SK-N-SH (cell line): ENCODE data around the gene DCBLD1. TPM values are rescaled to one million over a fixed set of nuclear protein-coding genes. Genes with fewer than 3 reads are reported as not detected.
"Not testable (repeated sequence)": the region's sequence is repeated elsewhere in the genome, so short reads cannot be mapped to it uniquely, and the experiment has no call there.

Experiments used
- CTCF ChIA-PET: fragments of 300-600, 350-600 bp; formaldehyde crosslinking; extraction: SDS; loops from one replicate; lab custom pipeline; 2021; lab: Yijun Ruan, JAX
- POLR2A ChIA-PET: fragments of 350-600 bp; sonication (Branson Sonifier 250); formaldehyde crosslinking; extraction: SDS; loops from one replicate; lab custom pipeline; 2020; ENCODE audit warnings: antibody characterized with exemption, inconsistent platforms; lab: Yijun Ruan, JAX
- DNase-seq: peaks from one replicate; pipeline ENCODE4 v3.0.0; 2012
- H2AFZ ChIP-seq: fragments of 200-600 bp; sonication (generic); 2 replicates; pipeline ENCODE4 v1.8.1; 2016; ENCODE audit warnings: antibody characterized with exemption, mild to moderate bottlenecking, low read depth
- H3F3A ChIP-seq: fragments of 200-600 bp; sonication (generic); replicated peaks from 2 replicates; pipeline ENCODE3; 2016; ENCODE audit warnings: antibody characterized with exemption, mild to moderate bottlenecking; ENCODE audit not compliant: insufficient read depth
- H3K27ac ChIP-seq, 2 experiments: fragments of 200-500 bp in 1 of 2; fragments of 200-600 bp in 1 of 2; sonication (Bioruptor generic) in 1 of 2; sonication (generic), shearing (Covaris generic) in 1 of 2; 2 replicates each; pipeline versions ENCODE4 v1.5.1 to v1.6.1; 2014 to 2016; ENCODE audit warnings: low read depth in 2 of 2, inconsistent platforms in 1 of 2, low read length in 1 of 2, mild to moderate bottlenecking in 1 of 2, mixed read lengths in 1 of 2
- H3K27me3 ChIP-seq: fragments of 200-600 bp; sonication (generic), shearing (Covaris generic); 2 replicates; pipeline ENCODE4 v1.6.1; 2016; ENCODE audit warnings: mixed run types; ENCODE audit not compliant: insufficient read depth
- H3K36me3 ChIP-seq, 2 experiments: fragments of 200-500 bp in 1 of 2; fragments of 200-600 bp in 1 of 2; sonication (Bioruptor generic) in 1 of 2; sonication (generic) in 1 of 2; replicated peaks in 1 of 2; 2 replicates each; pipeline versions ENCODE3 to v1.5.1; 2014 to 2016; ENCODE audit warnings: low read length in 1 of 2, mild to moderate bottlenecking in 1 of 2; ENCODE audit not compliant: insufficient read depth in 2 of 2, control insufficient read depth in 1 of 2
- H3K4me1 ChIP-seq, 2 experiments: fragments of 200-500 bp in 1 of 2; fragments of 200-600 bp in 1 of 2; sonication (Bioruptor generic) in 1 of 2; sonication (generic), shearing (Covaris generic) in 1 of 2; 2 replicates each; pipeline versions ENCODE4 v1.5.1 to v1.6.1; 2014 to 2016; ENCODE audit warnings: low read depth in 1 of 2, low read length in 1 of 2, mixed run types in 1 of 2; ENCODE audit not compliant: insufficient read depth in 2 of 2, control insufficient read depth in 1 of 2
- H3K4me2 ChIP-seq: fragments of 200-600 bp; sonication (generic), shearing (Covaris generic); 2 replicates; pipeline ENCODE4 v1.6.1; 2017; ENCODE audit warnings: mixed run types
- H3K4me3 ChIP-seq, 2 experiments: fragments of 200-500 bp in 1 of 2; fragments of 200-600 bp in 1 of 2; sonication (Bioruptor generic) in 1 of 2; sonication (generic), shearing (Covaris generic) in 1 of 2; 2 replicates each; pipeline versions ENCODE4 v1.5.1 to v1.8.1; 2014 to 2016; ENCODE audit warnings: low read depth in 2 of 2, inconsistent platforms in 1 of 2, low read length in 1 of 2, mild to moderate bottlenecking in 1 of 2, mixed read lengths in 1 of 2, moderate library complexity in 1 of 2
- H3K79me2 ChIP-seq: fragments of 200-600 bp; sonication (generic); 2 replicates; pipeline ENCODE4 v1.8.1; 2017; ENCODE audit warnings: mild to moderate bottlenecking; ENCODE audit not compliant: insufficient read depth
- H3K9ac ChIP-seq: fragments of 200-600 bp; sonication (generic); 2 replicates; pipeline ENCODE4 v1.6.1; 2017; ENCODE audit warnings: mixed run types
- H3K9me2 ChIP-seq: fragments of 200-600 bp; sonication (generic); 2 replicates; pipeline ENCODE4 v1.6.1; 2017; ENCODE audit warnings: mixed run types
- H3K9me3 ChIP-seq: fragments of 200-600 bp; sonication (generic); 2 replicates; pipeline ENCODE4 v1.6.1; 2017; ENCODE audit warnings: mixed run types, mild to moderate bottlenecking, moderate library complexity
- H4K20me1 ChIP-seq: fragments of 200-600 bp; sonication (generic); 2 replicates; pipeline ENCODE4 v1.6.1; 2017; ENCODE audit warnings: mild to moderate bottlenecking, mixed run types; ENCODE audit not compliant: insufficient read depth
- IRF3 ChIP-seq: fragments of 150-350 bp; IDR thresholded peaks from 2 replicates; pipeline ENCODE4 v1.6.1; 2016; ENCODE audit warnings: mild to moderate bottlenecking, low read depth, low read length
- MAX ChIP-seq: IDR thresholded peaks from 2 replicates; pipeline ENCODE4 v1.4.0; 2012; ENCODE audit warnings: low read depth
- MXI1 ChIP-seq: IDR thresholded peaks from 2 replicates; pipeline ENCODE4 v1.6.1; 2012; ENCODE audit warnings: mild to moderate bottlenecking, low read depth, low read length, improper control_type of control experiment
- POLR2AphosphoS5 ChIP-seq: IDR thresholded peaks from 2 replicates; pipeline ENCODE4 v1.6.1; 2012; ENCODE audit warnings: low read depth, low read length
- RAD21 ChIP-seq: IDR thresholded peaks from 2 replicates; pipeline ENCODE4 v1.6.1; 2012; ENCODE audit warnings: mild to moderate bottlenecking, low read length
- TCF12 ChIP-seq: IDR thresholded peaks from 2 replicates; pipeline ENCODE4 v1.4.0; 2012
- YY1 ChIP-seq: IDR thresholded peaks from 2 replicates; pipeline ENCODE4 v1.4.0; 2012; ENCODE audit warnings: low read depth, mild to moderate bottlenecking
- WGBS: methylation state at CpG from one replicate; pipeline ENCODE4 v1.1.6; 2017; ENCODE audit warnings: low lambda C conversion rate; 5-methylcytosine and 5-hydroxymethylcytosine counted together
- polyA plus RNA-seq, 3 experiments: library from polyadenylated mRNA; depleted of rRNA; stranded (reverse); fragments of >200 nt; gene quantifications; 2 replicates each; pipeline ENCODE4 v1.2.3, GENCODE V29; 2012

The DCBLD1 gene
- polyA plus RNA-seq, 1 of the 3 experiments (the other 2 are of a cell fraction), result 82.2 TPM

GRCh38 chr6:117515326-117515725 lies 32.9 kb downstream of the DCBLD1 start:
- Histone ChIP-seq H4K20me1 (no peaks in the 10 kb centered on the region), H3K9me2 (no peaks in the 10 kb centered on the region), H3K27me3 (no peaks in the 10 kb centered on the region), H3K79me2 (peaks cover 99% of the 10 kb centered on the region), H3K4me1 (peaks cover 0 to 31% of the 10 kb centered on the region in 2 experiments; a peak in 1 of 4 replicates), H3K9me3 (no peaks in the 10 kb centered on the region), H3F3A (peaks cover 20% of the 10 kb centered on the region), H3K9ac (no peak overlapping the region), H3K27ac (no peak overlapping the region; a peak in 1 of 4 replicates), H3K4me3 (no peak overlapping the region), H3K4me2 (no peak overlapping the region), H3K36me3 (peaks cover 2 to 29% of the 10 kb centered on the region in 2 experiments), H2AFZ (no peak overlapping the region)
- DNase-seq, result no peak
- TF ChIP-seq MXI1, result no peak
- no peak for TF ChIP-seq POLR2AphosphoS5
- TF ChIP-seq TCF12, result no peak
- TF ChIP-seq IRF3, result no peak
- no peak for TF ChIP-seq YY1
- no peak for TF ChIP-seq RAD21
- TF ChIP-seq MAX, result no peak
- CTCF ChIA-PET, result no interaction called here
- POLR2A ChIA-PET, result no interaction called here

- H3K9ac ChIP-seq, H4K20me1 ChIP-seq, CTCF ChIA-PET, H3K27me3 ChIP-seq, POLR2A ChIA-PET, DNase-seq, H3K4me3 ChIP-seq, H3K9me2 ChIP-seq, H3K4me2 ChIP-seq, H2AFZ ChIP-seq, H3K9me3 ChIP-seq: not testable (repeated sequence)
- H3K4me1 ChIP-seq, result peaks cover 0 to 29% of the 10 kb centered on the region in 2 experiments; a peak in 3 of 4 replicates
- peak overlapping the region in 1 of 2 experiments; percentile 23; a peak in 1 of 4 replicates for H3K27ac ChIP-seq
- WGBS, result 69% methylated on average over 5 of the region's 5 CpGs
- peaks cover 26% of the 10 kb centered on the region for H3F3A ChIP-seq
- peaks cover 98% of the 10 kb centered on the region for H3K79me2 ChIP-seq
- peaks cover 6 to 36% of the 10 kb centered on the region in 2 experiments for H3K36me3 ChIP-seq
Observed at GRCh38 chr6:117517995-117518394, 35.5 kb downstream of the DCBLD1 start.

GRCh38 chr6:117518870-117519269 lies 36.4 kb downstream of the DCBLD1 start:
- Histone ChIP-seq H3K4me2 (no peak overlapping the region), H3K27me3 (no peaks in the 10 kb centered on the region), H4K20me1 (no peaks in the 10 kb centered on the region), H3K4me1 (peaks cover 0 to 20% of the 10 kb centered on the region in 2 experiments; a peak in 3 of 4 replicates), H3K36me3 (peaks cover 6 to 44% of the 10 kb centered on the region in 2 experiments), H3F3A (peaks cover 26% of the 10 kb centered on the region), H2AFZ (no peak overlapping the region; the same call in 1 of the 2 replicates), H3K4me3 (no peak overlapping the region), H3K9me3 (no peaks in the 10 kb centered on the region), H3K9ac (no peak overlapping the region), H3K9me2 (no peaks in the 10 kb centered on the region), H3K27ac (peak overlapping the region in 1 of 2 experiments; percentile 23; a peak in 2 of 4 replicates), H3K79me2 (peaks cover 98% of the 10 kb centered on the region)
- TF ChIP-seq TCF12, result no peak
- WGBS, result 71% methylated on average over 6 of the region's 6 CpGs
- ChIA-PET CTCF (no interaction called here), POLR2A (no interaction called here)
- no peak for DNase-seq
